ENCODE data around the gene PPP2R3A.

The PPP2R3A gene

GRCh38 chr3:135944831-135945230, 20.7 kb upstream of the PPP2R3A start:
- no peak for TF ChIP-seq CTCF (IDR thresholded peaks at IDR 0.05; ENCODE audit: insufficient read depth, low read length, missing control alignments)
- ChIA-PET CTCF (interaction anchor here (1.4 kb wide), 1 partner anchor 98 kb away, joined by 3 read pairs; no protein-coding TSS in a partner anchor), POLR2A (no interaction called here)
- H3K4me3 ChIP-seq (ENCODE audit: low read depth, low read length), result no peak overlapping the region
- DNase-seq (ENCODE audit: low read depth, low spot score), result no peak

DNA sequence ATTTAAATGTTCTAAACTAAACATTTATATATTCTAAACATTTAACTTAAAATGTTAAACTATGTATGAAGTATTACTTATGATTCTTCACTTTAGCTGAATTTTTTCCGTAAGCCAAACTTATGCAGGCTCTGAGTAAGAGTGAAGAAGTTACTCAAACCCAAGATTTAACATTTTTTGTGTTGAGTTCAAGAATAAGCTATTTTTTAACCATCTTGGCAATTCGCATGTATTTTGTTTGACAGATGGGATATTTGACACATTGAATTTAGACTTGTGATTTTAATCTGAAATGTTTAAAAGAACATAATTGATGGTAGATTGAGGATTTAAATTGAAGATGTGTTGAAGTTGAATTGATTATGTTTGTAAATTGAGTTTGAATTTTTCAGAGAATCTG, 14.6 kb upstream of the PPP2R3A start:
- DNase-seq (ENCODE audit: low read depth, low spot score), result no peak
- TF ChIP-seq CTCF (IDR thresholded peaks at IDR 0.05; ENCODE audit: insufficient read depth, low read length, missing control alignments), result no peak
- CTCF ChIA-PET, result interaction anchor here (1.0 to 2.2 kb wide), 3 partner anchors 32 to 94 kb away, joined by 3 to 7 read pairs (median 4); no protein-coding TSS in a partner anchor
- POLR2A ChIA-PET, result no interaction called here
- H3K4me3 ChIP-seq (ENCODE audit: low read depth, low read length), result no peak overlapping the region

- no peak for TF ChIP-seq CTCF (IDR thresholded peaks at IDR 0.05; ENCODE audit: insufficient read depth, low read length, missing control alignments)
- DNase-seq (ENCODE audit: low read depth, low spot score), result no peak
- H3K4me3 ChIP-seq (ENCODE audit: low read depth, low read length), result no peak overlapping the region
- POLR2A ChIA-PET, result interaction anchor here (0.5 kb wide), 1 partner anchor 967 kb away, joined by 4 read pairs; no protein-coding TSS in a partner anchor
- CTCF ChIA-PET, result interaction anchor here (1.5 to 2.4 kb wide), 2 partner anchors 45 to 78 kb away, joined by 3 to 10 read pairs; no protein-coding TSS in a partner anchor
These were observed 1.2 kb upstream of the PPP2R3A start for GRCh38 chr3:135964160-135964955.

DNA sequence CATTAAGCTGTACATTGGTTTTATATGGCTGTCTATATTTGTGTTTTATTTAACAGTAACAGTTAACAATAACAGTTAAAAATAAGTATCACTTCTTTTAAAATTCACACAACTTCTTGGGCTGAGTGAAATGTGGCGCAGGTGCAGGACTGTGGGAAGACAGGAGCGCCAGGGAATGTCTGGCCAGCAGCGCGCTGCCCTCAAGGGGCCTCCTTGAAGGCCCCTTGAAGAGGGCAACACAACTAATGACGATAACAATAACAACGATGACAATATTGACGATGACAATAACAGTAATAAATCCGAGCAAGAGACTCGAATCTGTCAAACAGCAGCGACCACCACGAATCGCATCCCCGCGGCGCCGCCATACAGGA, 411 bp upstream of the PPP2R3A start:
- TF ChIP-seq CTCF (IDR thresholded peaks at IDR 0.05; ENCODE audit: insufficient read depth, low read length, missing control alignments), result no peak
- CTCF ChIA-PET, result interaction anchor here (2.4 to 3.7 kb wide), 2 partner anchors 46 to 78 kb away, joined by 10 to 23 read pairs; no protein-coding TSS in a partner anchor
- POLR2A ChIA-PET, result no interaction called here
- DNase-seq (ENCODE audit: low read depth, low spot score), result no peak
- H3K4me3 ChIP-seq (ENCODE audit: low read depth, low read length), result peak overlapping the region; percentile 51

DNA sequence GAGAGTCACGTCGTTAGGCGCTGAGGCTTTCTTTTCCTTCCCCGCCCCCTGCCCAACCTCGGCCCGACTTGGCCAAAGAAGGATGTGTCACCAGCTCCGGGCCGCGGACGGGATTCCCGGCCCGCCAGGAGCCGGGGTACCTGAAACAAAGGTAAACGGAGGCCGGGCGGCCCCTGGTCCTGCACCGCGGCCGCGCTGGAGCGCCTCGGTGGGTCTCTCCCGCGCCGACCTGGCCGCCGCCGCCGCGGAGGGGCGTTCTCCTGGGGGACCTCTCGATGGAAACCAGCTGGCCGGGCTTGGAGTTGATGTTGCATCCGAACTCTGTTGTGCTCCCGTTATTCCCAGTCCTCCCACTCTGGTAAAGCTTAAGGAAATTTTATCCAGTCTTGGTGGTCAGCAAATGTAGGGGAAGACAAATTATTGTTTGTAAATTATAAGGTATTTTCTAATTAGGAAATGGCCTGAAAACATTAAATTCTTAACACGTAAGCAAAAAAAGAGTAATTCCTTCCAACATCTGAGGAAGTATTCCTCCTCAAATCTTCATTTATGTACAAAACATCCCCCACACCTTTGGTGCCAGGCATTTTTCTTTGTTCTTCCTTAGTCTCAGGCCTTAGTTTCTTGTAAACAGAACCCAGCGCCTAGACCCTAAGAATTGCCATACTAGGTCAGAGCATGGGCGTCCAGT, 888 bp downstream of the PPP2R3A start:
- ChIA-PET CTCF (interaction anchor here (0.9 to 3.7 kb wide), 4 partner anchors 23 to 786 kb away, joined by 3 to 23 read pairs (median 8); partner anchors contain the start of gene STAG1), POLR2A (interaction anchor here (0.9 to 1.4 kb wide), 5 partner anchors 17 to 230 kb away, joined by 3 to 4 read pairs (median 4); partner anchors contain the start of gene MSL2)
- peak overlapping the region; percentile 74 for H3K4me3 ChIP-seq (ENCODE audit: low read depth, low read length)
- no peak for DNase-seq (ENCODE audit: low read depth, low spot score)
- no peak for TF ChIP-seq CTCF (IDR thresholded peaks at IDR 0.05; ENCODE audit: insufficient read depth, low read length, missing control alignments)

GRCh38 chr3:135966962-135967274, 1.4 kb downstream of the PPP2R3A start:
- no peak for DNase-seq (ENCODE audit: low read depth, low spot score)
- peak overlapping the region; percentile 74 for H3K4me3 ChIP-seq (ENCODE audit: low read depth, low read length)
- POLR2A ChIA-PET, result no interaction called here
- CTCF ChIA-PET, result interaction anchor here (0.9 to 3.7 kb wide), 6 partner anchors 13 to 786 kb away, joined by 3 to 23 read pairs (median 6); partner anchors contain the start of gene STAG1
- TF ChIP-seq CTCF (IDR thresholded peaks at IDR 0.05; ENCODE audit: insufficient read depth, low read length, missing control alignments), result no peak
